Measurements from ENCODE around the gene ANKRD33B.

- TF ChIP-seq CTCF (IDR thresholded peaks at IDR 0.05), result no peak
- no peak for TF ChIP-seq POLR2A (IDR thresholded peaks at IDR 0.05)
Observed at GRCh38 chr5:10536511-10536910, 27.4 kb upstream of the ANKRD33B start.
